ENCODE measurements around the gene PLEKHG1. TPM values are rescaled to one million over a fixed set of nuclear protein-coding genes. Genes with fewer than 3 reads are reported as not detected.

PLEKHG1 gene
- total RNA-seq, 1 experiment from 2014 or later: 2.7 TPM

GRCh38 chr6:150619275-150619674, 19.6 kb downstream of the PLEKHG1 start:
- no peaks in the 10 kb centered on the region for H3K4me1 Mint-ChIP-seq
- no peak for ATAC-seq
- no peak overlapping the region for H3K4me3 Mint-ChIP-seq
- H3K9me3 Mint-ChIP-seq: no peaks in the 10 kb centered on the region
- no peaks in the 10 kb centered on the region; the same call in 1 of the 2 replicates for H3K27me3 Mint-ChIP-seq (ENCODE audit: low read depth)
- DNase-seq (ENCODE audit: low spot score): no peak
- no peaks in the 10 kb centered on the region for H3K36me3 Mint-ChIP-seq
- TF ChIP-seq STAT6 (CRISPR knock-in tag; conservative IDR thresholded peaks at IDR 0.05; ENCODE audit: low read depth): no peak
- TF ChIP-seq ZNF512 (CRISPR knock-in tag; IDR thresholded peaks at IDR 0.05; ENCODE audit: borderline replicate concordance): no peak
- no peak for TF ChIP-seq EMX1 (CRISPR knock-in tag; IDR thresholded peaks at IDR 0.05)
- TF ChIP-seq, protein P1, sequence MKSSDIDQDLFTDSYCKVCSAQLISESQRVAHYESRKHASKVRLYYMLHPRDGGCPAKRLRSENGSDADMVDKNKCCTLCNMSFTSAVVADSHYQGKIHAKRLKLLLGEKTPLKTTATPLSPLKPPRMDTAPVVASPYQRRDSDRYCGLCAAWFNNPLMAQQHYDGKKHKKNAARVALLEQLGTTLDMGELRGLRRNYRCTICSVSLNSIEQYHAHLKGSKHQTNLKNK (CRISPR knock-in tag; IDR thresholded peaks at IDR 0.05): no peak
- no peak overlapping the region for H3K27ac Mint-ChIP-seq
- POLR2A ChIA-PET: no interaction called here
- CTCF ChIA-PET: interaction anchor here (1.4 kb wide), 1 partner anchor 201 kb away, joined by 5 read pairs; no protein-coding TSS in a partner anchor

DNA sequence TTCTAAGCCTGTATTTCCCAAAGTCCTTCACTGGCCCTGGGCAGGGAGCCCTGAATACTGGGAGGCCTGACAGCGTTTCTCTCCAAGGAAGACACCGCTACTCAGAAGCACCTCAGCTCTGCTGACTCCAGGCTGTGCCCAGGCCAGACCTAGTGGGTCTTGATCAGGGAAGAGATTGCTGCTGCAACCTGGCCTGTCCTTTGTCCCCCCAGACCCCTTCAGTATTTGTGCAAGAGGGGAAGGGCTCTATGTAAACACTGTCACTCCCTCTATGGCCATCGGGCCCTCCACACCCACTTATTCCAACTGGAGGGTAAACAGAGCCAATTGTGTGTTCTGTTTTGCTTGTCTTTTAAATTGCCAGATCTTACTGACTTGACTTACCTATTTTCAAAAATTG, 20.6 kb downstream of the PLEKHG1 start:
- Mint-ChIP-seq H3K27ac (no peak overlapping the region; the same call in 1 of the 2 replicates), H3K4me1 (no peaks in the 10 kb centered on the region)

More for the DNA sequence above, 20.6 kb downstream of the PLEKHG1 start:
- CTCF ChIA-PET: no interaction called here
- POLR2A ChIA-PET: no interaction called here
- no peak overlapping the region for H3K4me3 Mint-ChIP-seq
- DNase-seq (ENCODE audit: low spot score) (no peak), ATAC-seq (no peak)
- H3K9me3 Mint-ChIP-seq: peaks cover under 1% of the 10 kb centered on the region
- H3K36me3 Mint-ChIP-seq: no peaks in the 10 kb centered on the region
- TF ChIP-seq, protein P2, sequence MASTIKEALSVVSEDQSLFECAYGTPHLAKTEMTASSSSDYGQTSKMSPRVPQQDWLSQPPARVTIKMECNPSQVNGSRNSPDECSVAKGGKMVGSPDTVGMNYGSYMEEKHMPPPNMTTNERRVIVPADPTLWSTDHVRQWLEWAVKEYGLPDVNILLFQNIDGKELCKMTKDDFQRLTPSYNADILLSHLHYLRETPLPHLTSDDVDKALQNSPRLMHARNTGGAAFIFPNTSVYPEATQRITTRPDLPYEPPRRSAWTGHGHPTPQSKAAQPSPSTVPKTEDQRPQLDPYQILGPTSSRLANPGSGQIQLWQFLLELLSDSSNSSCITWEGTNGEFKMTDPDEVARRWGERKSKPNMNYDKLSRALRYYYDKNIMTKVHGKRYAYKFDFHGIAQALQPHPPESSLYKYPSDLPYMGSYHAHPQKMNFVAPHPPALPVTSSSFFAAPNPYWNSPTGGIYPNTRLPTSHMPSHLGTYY (CRISPR knock-in tag; IDR thresholded peaks at IDR 0.05): no peak
- TF ChIP-seq SOX15 (CRISPR knock-in tag; IDR thresholded peaks at IDR 0.05) (no peak), ZNF281 (CRISPR knock-in tag; IDR thresholded peaks at IDR 0.05) (no peak), RELA (CRISPR knock-in tag; IDR thresholded peaks at IDR 0.05; ENCODE audit: borderline replicate concordance) (no peak), SMAD4 (CRISPR knock-in tag; IDR thresholded peaks at IDR 0.05) (no peak), KAT7 (CRISPR knock-in tag; IDR thresholded peaks at IDR 0.05; ENCODE audit: borderline replicate concordance) (no peak), ZNF232 (CRISPR knock-in tag; IDR thresholded peaks at IDR 0.05) (no peak), ZBTB43 (CRISPR knock-in tag; IDR thresholded peaks at IDR 0.05) (no peak), MAX (CRISPR knock-in tag; IDR thresholded peaks at IDR 0.05) (no peak), TEAD1 (CRISPR knock-in tag; IDR thresholded peaks at IDR 0.05) (no peak)
- TF ChIP-seq, protein P3, sequence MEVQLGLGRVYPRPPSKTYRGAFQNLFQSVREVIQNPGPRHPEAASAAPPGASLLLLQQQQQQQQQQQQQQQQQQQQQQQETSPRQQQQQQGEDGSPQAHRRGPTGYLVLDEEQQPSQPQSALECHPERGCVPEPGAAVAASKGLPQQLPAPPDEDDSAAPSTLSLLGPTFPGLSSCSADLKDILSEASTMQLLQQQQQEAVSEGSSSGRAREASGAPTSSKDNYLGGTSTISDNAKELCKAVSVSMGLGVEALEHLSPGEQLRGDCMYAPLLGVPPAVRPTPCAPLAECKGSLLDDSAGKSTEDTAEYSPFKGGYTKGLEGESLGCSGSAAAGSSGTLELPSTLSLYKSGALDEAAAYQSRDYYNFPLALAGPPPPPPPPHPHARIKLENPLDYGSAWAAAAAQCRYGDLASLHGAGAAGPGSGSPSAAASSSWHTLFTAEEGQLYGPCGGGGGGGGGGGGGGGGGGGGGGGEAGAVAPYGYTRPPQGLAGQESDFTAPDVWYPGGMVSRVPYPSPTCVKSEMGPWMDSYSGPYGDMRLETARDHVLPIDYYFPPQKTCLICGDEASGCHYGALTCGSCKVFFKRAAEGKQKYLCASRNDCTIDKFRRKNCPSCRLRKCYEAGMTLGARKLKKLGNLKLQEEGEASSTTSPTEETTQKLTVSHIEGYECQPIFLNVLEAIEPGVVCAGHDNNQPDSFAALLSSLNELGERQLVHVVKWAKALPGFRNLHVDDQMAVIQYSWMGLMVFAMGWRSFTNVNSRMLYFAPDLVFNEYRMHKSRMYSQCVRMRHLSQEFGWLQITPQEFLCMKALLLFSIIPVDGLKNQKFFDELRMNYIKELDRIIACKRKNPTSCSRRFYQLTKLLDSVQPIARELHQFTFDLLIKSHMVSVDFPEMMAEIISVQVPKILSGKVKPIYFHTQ (CRISPR knock-in tag; IDR thresholded peaks at IDR 0.05): no peak
- TF ChIP-seq, protein P4, sequence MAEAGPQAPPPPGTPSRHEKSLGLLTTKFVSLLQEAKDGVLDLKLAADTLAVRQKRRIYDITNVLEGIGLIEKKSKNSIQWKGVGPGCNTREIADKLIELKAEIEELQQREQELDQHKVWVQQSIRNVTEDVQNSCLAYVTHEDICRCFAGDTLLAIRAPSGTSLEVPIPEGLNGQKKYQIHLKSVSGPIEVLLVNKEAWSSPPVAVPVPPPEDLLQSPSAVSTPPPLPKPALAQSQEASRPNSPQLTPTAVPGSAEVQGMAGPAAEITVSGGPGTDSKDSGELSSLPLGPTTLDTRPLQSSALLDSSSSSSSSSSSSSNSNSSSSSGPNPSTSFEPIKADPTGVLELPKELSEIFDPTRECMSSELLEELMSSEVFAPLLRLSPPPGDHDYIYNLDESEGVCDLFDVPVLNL (CRISPR knock-in tag; IDR thresholded peaks at IDR 0.05; ENCODE audit: borderline replicate concordance, low read depth): no peak
- TF ChIP-seq, protein P5, sequence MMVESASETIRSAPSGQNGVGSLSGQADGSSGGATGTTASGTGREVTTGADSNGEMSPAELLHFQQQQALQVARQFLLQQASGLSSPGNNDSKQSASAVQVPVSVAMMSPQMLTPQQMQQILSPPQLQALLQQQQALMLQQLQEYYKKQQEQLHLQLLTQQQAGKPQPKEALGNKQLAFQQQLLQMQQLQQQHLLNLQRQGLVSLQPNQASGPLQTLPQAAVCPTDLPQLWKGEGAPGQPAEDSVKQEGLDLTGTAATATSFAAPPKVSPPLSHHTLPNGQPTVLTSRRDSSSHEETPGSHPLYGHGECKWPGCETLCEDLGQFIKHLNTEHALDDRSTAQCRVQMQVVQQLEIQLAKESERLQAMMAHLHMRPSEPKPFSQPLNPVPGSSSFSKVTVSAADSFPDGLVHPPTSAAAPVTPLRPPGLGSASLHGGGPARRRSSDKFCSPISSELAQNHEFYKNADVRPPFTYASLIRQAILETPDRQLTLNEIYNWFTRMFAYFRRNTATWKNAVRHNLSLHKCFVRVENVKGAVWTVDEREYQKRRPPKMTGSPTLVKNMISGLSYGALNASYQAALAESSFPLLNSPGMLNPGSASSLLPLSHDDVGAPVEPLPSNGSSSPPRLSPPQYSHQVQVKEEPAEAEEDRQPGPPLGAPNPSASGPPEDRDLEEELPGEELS (CRISPR knock-in tag; IDR thresholded peaks at IDR 0.05): no peak
- H3K27me3 Mint-ChIP-seq (ENCODE audit: low read depth): no peaks in the 10 kb centered on the region; the same call in 1 of the 2 replicates

Measured in WTC11 (cell line).